ENCODE data around the gene NRP2. TPM values are rescaled to one million over a fixed set of nuclear protein-coding genes. Genes with fewer than 3 reads are reported as not detected.

The NRP2 gene
- total and polyA plus RNA-seq, 2 experiments from 2014 or later: 61.0 to 79.2 TPM

DNA sequence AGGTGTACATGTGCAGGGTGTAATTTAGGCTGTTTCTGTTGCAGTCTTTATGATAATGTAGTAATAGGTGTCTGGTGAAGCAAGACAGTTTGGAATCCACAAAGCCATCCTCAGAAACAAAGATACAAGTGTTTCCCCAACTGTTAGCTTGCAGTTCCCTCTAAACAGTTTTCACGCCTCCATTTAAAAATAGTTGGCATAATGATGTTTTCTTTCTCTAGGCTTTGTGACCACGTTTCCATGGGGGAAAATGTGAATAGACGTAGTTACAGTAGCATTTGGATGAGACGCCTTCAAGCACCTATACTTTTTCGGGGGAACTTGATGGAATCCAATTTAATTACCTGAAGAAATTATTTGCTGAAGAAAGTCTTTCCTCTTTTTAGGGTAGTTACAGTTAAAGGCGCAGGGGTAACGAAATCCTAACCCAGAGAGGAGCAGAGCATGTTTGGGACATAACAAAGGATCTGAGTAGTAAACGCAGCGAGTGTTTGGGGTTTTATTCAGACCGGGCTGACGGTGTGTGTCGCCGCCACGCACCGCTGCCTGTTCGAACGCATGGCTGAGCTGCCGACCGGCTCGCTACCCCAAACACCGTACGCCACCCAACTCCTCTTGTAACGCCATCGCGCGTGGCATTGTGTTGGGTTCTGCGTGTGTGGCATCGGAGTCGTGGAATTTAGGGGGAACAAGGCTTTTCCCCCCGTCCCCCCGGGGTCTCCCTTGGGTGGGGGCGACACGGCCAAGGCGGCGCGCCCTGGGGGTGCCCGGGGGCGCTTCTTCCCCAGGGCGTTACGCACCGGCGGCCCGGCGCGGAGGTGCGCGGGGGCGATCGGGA lies 681 bp upstream of the NRP2 start:
- WGBS (ENCODE audit: low lambda C conversion rate, missing lambda C conversion rate): 10% methylated on average over 30 of the region's 49 CpGs
- Histone ChIP-seq H3K27me3 (no peaks in the 10 kb centered on the region), H3K9me3 (ENCODE audit: low read depth) (no peaks in the 10 kb centered on the region), H3K79me2 (peaks cover 39% of the 10 kb centered on the region), H3K4me1 (ENCODE audit: insufficient read depth) (peaks cover 18% of the 10 kb centered on the region), H3K9me2 (replicated peaks; ENCODE audit: insufficient read depth) (no peaks in the 10 kb centered on the region), H3K4me2 (peak overlapping the region; percentile 98), H4K20me1 (ENCODE audit: insufficient read depth, poor library complexity, severe bottlenecking) (peaks cover 2% of the 10 kb centered on the region), H2AFZ (peak overlapping the region; percentile 69), H3K27ac (peak overlapping the region; percentile 80), H3K4me3 (peak overlapping the region; percentile 79), H3K36me3 (replicated peaks; ENCODE audit: insufficient read depth, low read depth) (no peaks in the 10 kb centered on the region)
- no peak for DNase-seq (ENCODE audit: low spot score)
- TF ChIP-seq EZH2 (IDR thresholded peaks at IDR 0.05; ENCODE audit: borderline replicate concordance): no peak
- TF ChIP-seq EZH2phosphoT487 (IDR thresholded peaks at IDR 0.05; ENCODE audit: low read depth, severe bottlenecking, unreplicated experiment): no peak
- TF ChIP-seq, protein P1, sequence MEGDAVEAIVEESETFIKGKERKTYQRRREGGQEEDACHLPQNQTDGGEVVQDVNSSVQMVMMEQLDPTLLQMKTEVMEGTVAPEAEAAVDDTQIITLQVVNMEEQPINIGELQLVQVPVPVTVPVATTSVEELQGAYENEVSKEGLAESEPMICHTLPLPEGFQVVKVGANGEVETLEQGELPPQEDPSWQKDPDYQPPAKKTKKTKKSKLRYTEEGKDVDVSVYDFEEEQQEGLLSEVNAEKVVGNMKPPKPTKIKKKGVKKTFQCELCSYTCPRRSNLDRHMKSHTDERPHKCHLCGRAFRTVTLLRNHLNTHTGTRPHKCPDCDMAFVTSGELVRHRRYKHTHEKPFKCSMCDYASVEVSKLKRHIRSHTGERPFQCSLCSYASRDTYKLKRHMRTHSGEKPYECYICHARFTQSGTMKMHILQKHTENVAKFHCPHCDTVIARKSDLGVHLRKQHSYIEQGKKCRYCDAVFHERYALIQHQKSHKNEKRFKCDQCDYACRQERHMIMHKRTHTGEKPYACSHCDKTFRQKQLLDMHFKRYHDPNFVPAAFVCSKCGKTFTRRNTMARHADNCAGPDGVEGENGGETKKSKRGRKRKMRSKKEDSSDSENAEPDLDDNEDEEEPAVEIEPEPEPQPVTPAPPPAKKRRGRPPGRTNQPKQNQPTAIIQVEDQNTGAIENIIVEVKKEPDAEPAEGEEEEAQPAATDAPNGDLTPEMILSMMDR (IDR thresholded peaks at IDR 0.05; ENCODE audit: poor library complexity): no peak

DNA sequence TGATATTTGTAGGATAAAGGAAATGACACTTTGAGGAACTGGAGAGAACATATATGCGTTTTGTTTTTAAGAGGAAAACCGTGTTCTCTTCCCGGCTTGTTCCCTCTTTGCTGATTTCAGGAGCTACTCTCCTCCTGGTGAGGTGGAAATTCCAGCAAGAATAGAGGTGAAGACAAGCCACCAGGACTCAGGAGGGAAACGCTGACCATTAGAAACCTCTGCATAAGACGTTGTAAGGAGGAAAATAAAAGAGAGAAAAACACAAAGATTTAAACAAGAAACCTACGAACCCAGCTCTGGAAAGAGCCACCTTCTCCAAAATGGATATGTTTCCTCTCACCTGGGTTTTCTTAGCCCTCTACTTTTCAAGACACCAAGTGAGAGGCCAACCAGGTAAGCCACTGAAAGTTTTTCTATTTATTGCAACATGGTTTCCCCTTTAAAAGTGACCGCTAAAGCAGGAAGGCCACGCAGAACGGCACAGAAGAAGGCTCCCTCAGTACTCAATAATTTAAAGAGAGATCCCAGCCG lies 735 bp downstream of the NRP2 start:
- peaks cover 2% of the 10 kb centered on the region for H4K20me1 ChIP-seq (ENCODE audit: insufficient read depth, poor library complexity, severe bottlenecking)
- peaks cover 18% of the 10 kb centered on the region for H3K4me1 ChIP-seq (ENCODE audit: insufficient read depth)
- H3K27me3 ChIP-seq: no peaks in the 10 kb centered on the region
- H3K9me3 ChIP-seq (ENCODE audit: low read depth): no peaks in the 10 kb centered on the region
- no peaks in the 10 kb centered on the region for H3K36me3 ChIP-seq (replicated peaks; ENCODE audit: insufficient read depth, low read depth)
- peaks cover 53% of the 10 kb centered on the region for H3K79me2 ChIP-seq
- peak overlapping the region; percentile 80 for H3K27ac ChIP-seq
- TF ChIP-seq, protein P1 (IDR thresholded peaks at IDR 0.05; ENCODE audit: poor library complexity): no peak
- no peak for TF ChIP-seq EZH2 (IDR thresholded peaks at IDR 0.05; ENCODE audit: borderline replicate concordance)
- TF ChIP-seq EZH2phosphoT487 (IDR thresholded peaks at IDR 0.05; ENCODE audit: low read depth, severe bottlenecking, unreplicated experiment): no peak
- H3K4me2 ChIP-seq: peak overlapping the region; percentile 98
- WGBS (ENCODE audit: low lambda C conversion rate, missing lambda C conversion rate): 5% methylated on average over 10 of the region's 10 CpGs
- H3K9me2 ChIP-seq (replicated peaks; ENCODE audit: insufficient read depth): no peaks in the 10 kb centered on the region
- H3K4me3 ChIP-seq: peak overlapping the region; percentile 79
- peak overlapping the region; percentile 60 for H2AFZ ChIP-seq
- no peak for DNase-seq (ENCODE audit: low spot score)

DNA sequence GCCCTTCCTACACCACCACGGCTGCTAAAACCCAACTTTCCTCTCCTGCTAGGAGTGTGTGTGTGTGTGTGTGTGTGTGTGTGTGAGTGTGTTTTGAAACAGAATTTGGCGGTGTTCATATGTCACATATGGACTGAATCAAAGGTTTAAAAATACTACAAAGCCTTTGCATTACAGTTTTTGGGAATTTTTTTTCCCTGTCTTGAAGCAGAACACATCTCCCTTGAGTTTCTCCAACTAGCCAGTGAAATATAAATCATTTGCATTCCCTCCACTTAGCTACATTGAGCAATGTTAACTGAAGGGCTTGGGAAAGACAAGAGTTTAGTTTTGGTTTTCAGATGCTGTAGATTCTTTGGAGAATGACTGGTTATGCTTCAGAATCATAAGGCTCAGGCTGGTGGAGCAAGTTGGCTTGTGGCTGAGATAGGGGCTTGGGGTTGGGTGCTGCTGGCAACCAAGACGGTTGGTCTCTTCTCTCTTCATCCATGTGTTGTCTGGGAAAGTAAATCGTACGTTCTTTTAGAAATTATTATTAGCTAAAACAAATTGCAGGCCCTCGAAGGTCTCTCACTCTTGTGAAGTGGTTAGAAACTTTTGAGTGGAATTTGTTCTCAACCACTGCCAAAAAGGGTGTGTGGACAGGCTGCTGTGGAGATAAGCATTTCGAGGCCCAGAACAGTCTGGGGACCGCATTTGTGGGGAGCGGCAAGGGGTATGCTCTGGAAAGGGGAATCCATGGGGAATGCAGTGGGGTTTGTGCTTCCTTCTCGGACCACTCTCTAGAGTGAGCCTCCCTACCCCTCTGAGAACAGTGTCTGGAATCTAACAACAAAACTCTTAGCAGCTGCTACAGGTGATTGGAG lies 1.4 kb downstream of the NRP2 start:
- 34% methylated on average over 10 of the region's 10 CpGs for WGBS (ENCODE audit: low lambda C conversion rate, missing lambda C conversion rate)
- no peaks in the 10 kb centered on the region for H3K9me2 ChIP-seq (replicated peaks; ENCODE audit: insufficient read depth)
- peaks cover 2% of the 10 kb centered on the region for H4K20me1 ChIP-seq (ENCODE audit: insufficient read depth, poor library complexity, severe bottlenecking)
- H3K4me2 ChIP-seq: peak overlapping the region; percentile 98
- no peaks in the 10 kb centered on the region for H3K36me3 ChIP-seq (replicated peaks; ENCODE audit: insufficient read depth, low read depth)
- H3K4me1 ChIP-seq (ENCODE audit: insufficient read depth): peaks cover 25% of the 10 kb centered on the region
- H3K79me2 ChIP-seq: peaks cover 60% of the 10 kb centered on the region
- peak overlapping the region; percentile 80 for H3K27ac ChIP-seq
- no peak for DNase-seq (ENCODE audit: low spot score)
- no peaks in the 10 kb centered on the region for H3K9me3 ChIP-seq (ENCODE audit: low read depth)
- TF ChIP-seq EZH2phosphoT487 (IDR thresholded peaks at IDR 0.05; ENCODE audit: low read depth, severe bottlenecking, unreplicated experiment) (no peak), EZH2 (IDR thresholded peaks at IDR 0.05; ENCODE audit: borderline replicate concordance) (no peak)
- TF ChIP-seq, protein P1 (IDR thresholded peaks at IDR 0.05; ENCODE audit: poor library complexity): no peak
- H3K27me3 ChIP-seq: no peaks in the 10 kb centered on the region
- H3K4me3 ChIP-seq: peak overlapping the region; percentile 79
- H2AFZ ChIP-seq: peak overlapping the region; percentile 60
